ENCODE measurements around the gene SCAI. TPM values are rescaled to one million over a fixed set of nuclear protein-coding genes. Genes with fewer than 3 reads are reported as not detected.
"Not testable (repeated sequence)": the region's sequence is repeated elsewhere in the genome, so short reads cannot be mapped to it uniquely, and the experiment has no call there.

The SCAI gene
- total and polyA plus RNA-seq, 7 donors: 0.39 to 5.2 (median 1.8) TPM

GRCh38 chr9:125085703-125086477 is 57.4 kb downstream of the SCAI start:
- intact Hi-C loops (cut with DNase I): no loop called here
- WGBS, 3 donors: 78 to 80% (median 80%) methylated on average over 6 of the region's 6 CpGs
- ATAC-seq: no peak

DNA sequence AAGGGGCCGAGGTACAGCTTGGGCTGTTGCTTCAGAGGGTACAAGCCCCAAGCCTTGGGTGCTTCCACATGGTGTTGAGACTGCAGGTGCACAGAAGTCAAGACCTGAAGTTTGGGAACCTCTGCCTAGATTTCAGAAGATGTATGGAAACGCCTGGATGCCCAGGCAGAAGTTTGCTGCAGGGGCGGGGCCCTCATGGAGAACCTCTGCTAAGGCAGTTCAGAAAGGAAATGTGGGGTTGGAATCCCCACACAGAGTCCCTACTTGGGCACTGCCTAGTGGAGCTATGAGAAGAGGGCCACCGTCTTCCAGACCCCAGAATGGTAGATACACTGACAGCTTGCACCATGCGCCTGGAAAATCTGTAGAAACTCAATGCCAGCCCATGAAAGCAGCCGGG is 61.1 kb downstream of the SCAI start:
- H3K27ac ChIP-seq; ATAC-seq; H3K4me1 ChIP-seq; H3K36me3 ChIP-seq (ENCODE audit: insufficient read depth in 1 of 2, low read depth in 1 of 2); intact Hi-C loops (cut with DNase I); DNase-seq; H3K9me3 ChIP-seq; H3K27me3 ChIP-seq (ENCODE audit: insufficient read depth in 3 of 3, low read length in 2 of 3); H3K4me3 ChIP-seq: not testable (repeated sequence)
- WGBS, 3 donors: 82 to 99% (median 90%) methylated on average over 6 of the region's 6 CpGs

More at GRCh38 chr9:125085703-125086477, 57.4 kb downstream of the SCAI start:
- no peaks in the 10 kb centered on the region for H3K27me3 ChIP-seq (ENCODE audit: insufficient read depth in 3 of 3, low read length in 2 of 3)
- H3K9me3 ChIP-seq: no peaks in the 10 kb centered on the region
- H3K27ac ChIP-seq: no peak overlapping the region
- no peak for DNase-seq
- H3K4me1 ChIP-seq: peaks cover 14% of the 10 kb centered on the region
- TF ChIP-seq, protein P1, sequence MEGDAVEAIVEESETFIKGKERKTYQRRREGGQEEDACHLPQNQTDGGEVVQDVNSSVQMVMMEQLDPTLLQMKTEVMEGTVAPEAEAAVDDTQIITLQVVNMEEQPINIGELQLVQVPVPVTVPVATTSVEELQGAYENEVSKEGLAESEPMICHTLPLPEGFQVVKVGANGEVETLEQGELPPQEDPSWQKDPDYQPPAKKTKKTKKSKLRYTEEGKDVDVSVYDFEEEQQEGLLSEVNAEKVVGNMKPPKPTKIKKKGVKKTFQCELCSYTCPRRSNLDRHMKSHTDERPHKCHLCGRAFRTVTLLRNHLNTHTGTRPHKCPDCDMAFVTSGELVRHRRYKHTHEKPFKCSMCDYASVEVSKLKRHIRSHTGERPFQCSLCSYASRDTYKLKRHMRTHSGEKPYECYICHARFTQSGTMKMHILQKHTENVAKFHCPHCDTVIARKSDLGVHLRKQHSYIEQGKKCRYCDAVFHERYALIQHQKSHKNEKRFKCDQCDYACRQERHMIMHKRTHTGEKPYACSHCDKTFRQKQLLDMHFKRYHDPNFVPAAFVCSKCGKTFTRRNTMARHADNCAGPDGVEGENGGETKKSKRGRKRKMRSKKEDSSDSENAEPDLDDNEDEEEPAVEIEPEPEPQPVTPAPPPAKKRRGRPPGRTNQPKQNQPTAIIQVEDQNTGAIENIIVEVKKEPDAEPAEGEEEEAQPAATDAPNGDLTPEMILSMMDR (IDR thresholded peaks at IDR 0.05): no peak
- H3K4me3 ChIP-seq: no peak overlapping the region
- H3K36me3 ChIP-seq (ENCODE audit: insufficient read depth in 1 of 2, low read depth in 1 of 2): no peaks in the 10 kb centered on the region

- H3K4me1 ChIP-seq; intact Hi-C loops (cut with DNase I); H3K27me3 ChIP-seq (ENCODE audit: insufficient read depth in 3 of 3, low read length in 2 of 3); H3K9me3 ChIP-seq; DNase-seq; H3K36me3 ChIP-seq (ENCODE audit: insufficient read depth in 1 of 2, low read depth in 1 of 2); H3K27ac ChIP-seq; ATAC-seq; H3K4me3 ChIP-seq: not testable (repeated sequence)
- 88 to 93% (median 93%) methylated on average over 2 of the region's 2 CpGs for WGBS, 3 donors
Measured at GRCh38 chr9:125080797-125081196, 62.5 kb downstream of the SCAI start.

DNA sequence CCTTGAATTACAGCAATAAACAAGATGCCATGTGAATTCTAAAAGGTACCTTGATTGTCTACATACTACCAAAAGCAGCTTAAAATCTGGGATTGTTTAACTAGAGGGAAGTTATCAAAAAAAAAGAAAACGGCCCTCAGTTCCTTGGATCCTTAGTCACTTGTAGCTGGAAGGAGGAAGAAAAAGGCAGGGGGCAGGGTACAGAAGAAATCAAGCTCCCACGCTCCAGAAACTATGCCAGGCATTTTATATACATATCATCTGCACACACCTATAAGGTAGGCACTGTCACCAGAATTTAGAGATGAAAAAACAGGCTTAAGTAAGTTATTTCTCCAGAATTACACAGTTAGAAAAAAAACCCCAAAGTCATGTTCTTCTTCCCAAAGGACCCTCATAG is 63.4 kb downstream of the SCAI start:
- ATAC-seq (no peak), DNase-seq (no peak)
- no peak overlapping the region for H3K4me3 ChIP-seq
- no peaks in the 10 kb centered on the region for H3K9me3 ChIP-seq
- no peaks in the 10 kb centered on the region for H3K27me3 ChIP-seq (ENCODE audit: insufficient read depth in 3 of 3, low read length in 2 of 3)
- intact Hi-C loops (cut with DNase I): no loop called here
- TF ChIP-seq, protein P1 (IDR thresholded peaks at IDR 0.05): no peak
- no peaks in the 10 kb centered on the region for H3K4me1 ChIP-seq
- whole genome bisulfite sequencing, 3 donors: 83 to 90% (median 85%) methylated on average over 2 of the region's 2 CpGs
- no peaks in the 10 kb centered on the region for H3K36me3 ChIP-seq (ENCODE audit: insufficient read depth in 1 of 2, low read depth in 1 of 2)
- H3K27ac ChIP-seq: no peak overlapping the region

DNA sequence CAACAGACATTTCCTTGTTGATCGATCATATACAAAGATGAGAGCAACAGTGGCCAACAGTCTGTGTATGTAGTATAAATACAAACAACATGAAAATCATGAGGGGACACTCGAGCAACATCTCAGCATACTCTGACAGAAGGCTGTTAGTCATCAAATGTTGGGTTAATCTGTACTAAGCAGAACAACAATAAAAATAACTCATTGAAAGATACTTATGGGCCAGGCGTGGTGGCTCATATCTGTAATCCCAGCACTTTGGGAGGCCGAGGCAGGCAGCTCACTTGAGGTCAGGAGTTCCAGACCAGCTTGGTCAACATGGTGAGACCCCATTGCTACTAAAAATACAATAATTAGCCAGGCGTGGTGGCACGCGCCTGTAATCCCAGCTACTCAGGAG is 67.3 kb downstream of the SCAI start:
- 97 to 99% (median 99%) methylated on average over 7 of the region's 7 CpGs for WGBS, 3 donors
- Histone ChIP-seq H3K27ac (no peak overlapping the region), H3K9me3 (no peaks in the 10 kb centered on the region), H3K27me3 (ENCODE audit: insufficient read depth in 3 of 3, low read length in 2 of 3) (no peaks in the 10 kb centered on the region), H3K36me3 (ENCODE audit: insufficient read depth in 1 of 2, low read depth in 1 of 2) (no peaks in the 10 kb centered on the region), H3K4me3 (no peak overlapping the region), H3K4me1 (no peaks in the 10 kb centered on the region)
- DNase-seq (no peak), ATAC-seq (no peak)
- intact Hi-C loops (cut with DNase I): no loop called here
- TF ChIP-seq, protein P1 (IDR thresholded peaks at IDR 0.05): no peak

All from psoas muscle (tissue), 8 donors.